Measurements from ENCODE around the gene OR51F1.
"Not testable (repeated sequence)": the region's sequence is repeated elsewhere in the genome, so short reads cannot be mapped to it uniquely, and the experiment has no call there.

Gene OR51F1, protein sequence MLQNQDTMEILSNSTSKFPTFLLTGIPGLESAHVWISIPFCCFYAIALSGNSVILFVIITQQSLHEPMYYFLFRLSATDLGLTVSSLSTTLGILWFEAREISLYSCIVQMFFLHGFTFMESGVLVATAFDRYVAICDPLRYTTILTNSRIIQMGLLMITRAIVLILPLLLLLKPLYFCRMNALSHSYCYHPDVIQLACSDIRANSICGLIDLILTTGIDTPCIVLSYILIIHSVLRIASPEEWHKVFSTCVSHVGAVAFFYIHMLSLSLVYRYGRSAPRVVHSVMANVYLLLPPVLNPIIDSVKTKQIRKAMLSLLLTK

DNA sequence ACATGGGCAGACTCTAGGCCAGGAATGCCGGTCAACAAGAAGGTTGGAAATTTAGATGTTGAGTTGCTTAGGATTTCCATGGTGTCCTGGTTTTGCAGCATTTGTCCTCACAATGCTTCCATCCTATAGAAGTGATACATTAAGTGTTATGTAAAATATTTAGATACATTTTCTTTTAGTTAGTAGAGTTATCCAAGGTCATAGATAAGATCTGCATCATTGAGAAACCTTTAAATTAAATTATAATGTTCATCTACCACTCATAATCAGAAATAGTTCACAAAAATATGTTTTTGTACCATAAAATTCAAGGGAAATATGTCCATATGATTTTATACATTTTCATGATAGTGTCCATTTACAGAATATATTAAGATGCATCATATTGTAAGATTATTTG lies at the start of gene OR51F1:
Gene OR51F1, minus strand, starts transcription at position 101 of the 400 bp plus-strand sequence. Its CDS starts 0 bp downstream, at position 101.
- DNase-seq = no peak

DNA sequence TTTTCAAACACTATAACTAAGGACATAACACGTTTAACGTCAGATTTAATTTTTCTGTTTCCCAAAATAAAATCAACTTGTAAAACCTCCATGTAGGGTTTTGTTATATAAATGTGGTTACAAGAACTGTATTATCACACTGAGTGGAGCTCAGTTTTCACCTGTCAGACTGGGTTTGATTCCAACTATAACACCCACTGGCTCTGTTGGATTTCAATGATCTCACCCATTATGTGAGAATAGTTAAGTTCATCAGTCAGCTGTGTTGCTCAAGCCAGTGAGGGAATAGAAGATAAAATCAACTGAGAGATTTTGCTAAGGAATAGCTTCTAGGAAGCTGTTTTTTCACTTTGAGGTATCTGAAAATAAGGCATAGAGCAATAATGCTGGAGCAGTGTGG lies 39.5 kb upstream of the OR51F1 start:
- no peak for DNase-seq

DNA sequence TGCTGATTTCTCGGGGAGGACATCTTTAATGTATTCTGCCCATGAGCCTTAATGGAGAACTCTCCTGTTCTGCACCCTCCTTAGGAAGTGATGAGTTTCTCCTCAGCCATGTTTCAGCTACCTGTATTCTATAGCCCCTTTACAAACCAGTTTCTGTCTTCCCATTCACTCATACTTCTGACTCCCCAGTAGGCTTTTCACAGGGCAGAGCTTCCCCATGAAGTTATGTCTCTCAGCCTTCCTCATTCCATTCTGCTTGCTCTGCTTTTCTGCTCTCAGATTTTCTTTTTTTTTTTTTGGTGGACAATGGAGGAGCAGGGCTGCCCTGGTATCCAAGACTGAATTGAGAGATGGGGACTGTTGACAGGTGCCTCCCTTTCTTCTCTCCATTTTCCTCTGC lies 38.7 kb upstream of the OR51F1 start:
- DNase-seq = no peak

DNA sequence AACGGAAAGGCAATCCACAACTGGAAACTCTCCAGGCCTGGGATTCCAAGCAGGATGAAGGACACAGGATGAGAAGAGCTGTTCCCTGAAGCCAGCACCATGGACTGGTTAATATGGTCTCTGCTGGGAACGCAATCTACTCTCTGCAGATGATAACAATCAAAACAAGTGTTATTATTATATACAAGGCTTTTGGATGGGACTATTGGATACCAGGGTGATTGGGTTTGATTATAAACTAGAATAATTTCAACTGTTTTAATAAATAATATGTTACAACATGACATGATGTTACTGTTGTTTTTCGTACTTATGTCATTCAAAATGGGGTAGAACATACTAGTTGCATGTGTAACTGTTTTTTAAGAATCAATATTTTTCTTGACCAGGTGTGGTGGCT lies 34.5 kb upstream of the OR51F1 start, which contains the start of gene OR52R1:
Gene OR52R1, minus strand, starts transcription at position 101 of the 400 bp plus-strand sequence. Its CDS starts 0 bp downstream, at position 101.
- DNase-seq = no peak

DNA sequence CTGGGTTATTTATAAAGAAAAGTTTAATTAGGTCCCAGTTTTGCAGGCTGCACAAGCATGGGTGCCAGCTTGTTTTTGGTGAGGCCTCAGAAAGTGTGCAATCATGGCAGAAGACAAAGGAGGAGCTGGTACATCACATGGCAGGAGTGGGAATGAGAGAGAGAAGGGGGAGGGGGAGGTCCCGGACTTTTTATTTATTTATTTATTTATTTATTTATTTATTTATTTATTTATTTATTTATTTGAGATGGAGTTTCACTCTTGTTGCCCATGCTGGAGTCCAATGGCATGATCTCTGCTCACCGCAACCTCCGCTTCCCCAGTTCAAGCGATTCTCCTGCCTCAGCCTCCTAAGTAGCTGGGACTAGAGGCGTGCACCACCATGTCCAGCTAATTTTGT lies 31.6 kb upstream of the OR51F1 start:
- not testable (repeated sequence) for DNase-seq

DNA sequence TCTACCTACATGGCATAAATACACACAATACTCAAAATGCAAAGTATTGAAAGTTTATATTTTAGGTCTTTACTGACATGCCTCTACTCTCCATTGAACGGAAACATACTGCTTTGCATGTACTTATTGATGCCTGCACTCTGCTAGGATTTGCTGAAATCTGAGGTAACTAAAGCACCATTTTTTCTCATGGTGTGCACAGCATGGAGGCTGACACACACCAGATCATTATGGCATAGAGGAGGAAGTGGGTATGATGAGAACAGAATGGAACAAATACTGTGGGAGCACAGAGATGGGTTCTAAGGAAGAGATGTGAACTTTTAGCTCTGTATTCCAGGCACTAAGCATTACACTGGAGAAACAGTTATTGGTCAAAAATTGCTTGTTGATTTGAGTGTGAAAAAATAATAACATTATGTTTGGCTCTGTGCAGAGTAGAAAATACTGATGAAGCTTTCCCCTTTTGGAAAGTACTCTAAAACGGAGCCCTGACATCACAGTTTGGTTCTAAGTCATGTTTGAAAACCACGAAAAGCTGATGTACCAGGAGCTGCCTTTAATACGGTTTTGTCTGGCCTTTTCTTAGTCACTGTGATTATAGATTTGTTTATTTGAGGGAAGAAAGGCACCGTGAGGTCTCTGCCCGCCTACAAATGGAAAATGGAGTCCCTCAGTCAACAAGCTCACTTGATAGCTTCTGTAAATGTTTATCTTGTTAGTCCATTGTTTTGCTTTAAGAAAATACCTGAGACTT lies 28.9 kb upstream of the OR51F1 start:
- DNase-seq = no peak

DNA sequence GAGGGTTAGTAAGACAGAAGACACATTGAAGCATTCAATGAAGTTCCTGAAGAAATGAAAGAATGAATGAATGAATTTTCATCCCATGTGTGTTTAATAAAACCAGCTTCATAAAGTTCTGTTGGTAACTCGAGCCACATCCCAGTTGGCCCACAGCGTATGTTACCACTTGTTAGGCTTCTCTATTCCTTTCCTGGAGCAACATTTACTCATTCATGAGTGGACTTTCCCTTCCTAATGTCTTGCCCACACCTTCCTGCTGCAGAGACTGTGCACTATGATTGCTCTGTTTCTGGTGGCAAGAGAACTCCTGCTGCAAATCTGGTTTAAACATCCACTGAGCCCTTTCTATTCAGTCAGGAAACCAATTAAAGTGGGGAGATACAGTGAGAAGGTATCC lies 27.5 kb upstream of the OR51F1 start:
- DNase-seq = no peak

DNA sequence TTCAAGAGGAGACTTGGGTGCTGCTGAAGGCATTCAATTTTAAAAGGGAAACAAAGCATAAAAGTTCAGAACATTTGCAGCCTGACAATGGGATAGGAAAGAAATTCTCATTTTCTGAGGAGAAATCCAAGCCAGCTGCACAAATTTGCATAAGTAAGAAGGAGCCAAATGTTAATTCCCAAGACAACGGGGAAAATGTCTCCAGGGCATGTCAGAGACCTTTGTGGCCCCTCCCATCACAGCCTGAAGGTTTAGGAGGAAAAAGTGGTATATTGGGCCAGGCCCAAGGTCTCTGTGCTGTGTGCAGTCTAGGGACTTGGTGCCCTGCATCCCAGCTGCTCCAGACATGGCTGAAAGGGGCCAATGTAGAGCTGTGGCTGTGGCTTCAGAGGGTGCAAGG lies 12.7 kb upstream of the OR51F1 start:
- DNase-seq = no peak

DNA sequence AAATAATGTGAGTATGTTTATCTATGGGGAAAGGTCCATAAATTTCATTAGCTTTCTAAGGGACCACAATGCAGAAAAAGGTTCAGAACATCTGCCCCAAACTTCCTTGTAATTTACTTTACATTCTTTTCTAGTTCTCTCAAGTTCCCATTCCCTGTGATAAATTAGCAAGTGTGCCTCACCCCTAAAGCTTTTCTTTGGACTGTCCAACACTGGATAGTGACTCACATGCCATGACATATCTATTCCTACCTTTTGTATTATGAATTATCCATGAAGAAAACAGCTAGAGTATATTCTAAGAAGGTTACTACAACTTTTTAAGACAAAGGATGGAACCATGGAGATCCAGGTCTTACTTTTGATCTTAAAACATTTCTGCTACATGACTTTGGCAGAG lies 1.6 kb downstream of the OR51F1 start:
- no peak for DNase-seq

DNA sequence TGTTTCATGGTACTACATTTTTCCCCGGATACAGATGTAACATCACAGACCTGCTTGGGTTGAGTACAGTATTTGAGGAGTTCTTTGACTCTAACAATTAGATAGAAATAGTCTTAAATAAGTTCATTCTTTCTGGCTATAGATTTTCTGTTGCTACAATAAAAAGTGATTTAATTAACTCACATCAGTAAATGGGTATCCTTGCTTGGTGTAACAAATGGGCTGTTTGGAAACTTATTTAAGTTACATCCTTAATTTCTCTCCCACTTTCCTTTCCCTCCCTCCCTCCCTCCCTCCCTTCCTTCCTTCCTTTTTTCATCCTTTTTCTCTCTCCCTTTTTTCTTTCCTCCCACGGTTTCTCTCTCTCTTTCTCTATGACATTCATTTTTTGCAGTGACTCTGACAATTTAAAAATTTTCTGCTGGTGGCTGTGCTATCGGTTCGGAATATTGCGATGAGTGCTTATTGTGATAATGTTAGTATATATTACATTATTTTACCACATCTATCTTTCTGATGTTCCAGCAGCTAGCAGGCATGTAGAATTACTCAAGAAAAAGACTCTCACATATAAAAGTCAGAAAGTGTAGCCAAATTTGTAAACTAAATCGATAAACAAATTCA lies 3.2 kb downstream of the OR51F1 start:
- DNase-seq = no peak

DNA sequence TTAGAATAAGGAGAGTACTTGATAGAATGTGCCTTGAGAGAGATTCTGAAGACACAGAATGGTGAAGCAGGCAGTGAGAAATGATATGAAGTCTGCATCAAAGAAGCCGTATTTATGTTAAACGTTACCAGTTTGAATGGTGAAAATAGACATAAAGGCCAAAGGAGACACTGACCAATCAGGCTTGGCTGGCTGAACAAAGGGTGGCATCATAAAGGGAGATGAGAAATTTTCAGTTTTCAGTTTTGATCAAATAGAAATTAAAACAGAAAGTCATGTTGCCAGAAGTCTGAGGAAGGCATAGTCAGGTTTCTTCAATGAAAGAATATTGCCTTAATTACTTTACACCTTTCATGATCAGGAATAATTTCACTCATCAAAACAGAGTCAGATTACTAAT lies 6.6 kb downstream of the OR51F1 start:
- DNase-seq = no peak

DNA sequence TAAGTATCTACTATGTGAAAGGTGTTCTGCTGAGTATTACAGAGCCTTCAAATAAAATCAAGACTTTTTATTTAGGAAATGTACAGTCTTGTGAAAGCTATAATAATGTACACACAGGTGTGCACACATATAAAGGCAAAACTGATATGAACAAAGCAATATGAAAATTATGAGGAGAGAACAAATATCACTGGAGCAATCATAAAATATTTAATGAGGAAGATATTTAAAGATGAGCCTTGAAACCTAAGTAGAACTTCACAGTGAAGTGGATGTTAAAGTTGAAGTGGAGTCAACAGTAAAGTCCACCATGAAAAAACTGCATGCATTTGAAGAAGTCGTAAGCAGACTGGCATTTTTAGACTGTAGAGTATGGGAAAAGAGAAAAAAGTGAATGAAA lies 18.5 kb downstream of the OR51F1 start:
- DNase-seq = no peak

DNA sequence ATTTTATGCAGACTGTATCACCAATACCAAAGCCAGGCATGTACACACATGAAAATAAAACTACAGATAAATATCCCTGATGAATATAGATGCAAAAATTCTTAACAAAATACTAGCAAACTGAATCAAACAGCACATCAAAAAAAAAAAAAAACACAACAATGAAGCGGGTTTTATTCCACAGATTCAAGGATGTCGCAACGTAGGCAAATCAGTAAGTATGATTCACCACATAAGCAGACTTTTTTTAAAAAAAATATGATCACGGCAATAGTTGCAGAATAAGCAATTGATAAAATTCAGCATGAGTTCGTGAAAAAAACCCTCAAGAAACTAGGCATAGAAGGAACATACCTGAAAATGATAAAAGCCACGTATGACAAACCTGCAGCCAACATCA lies 21.3 kb downstream of the OR51F1 start:
- no peak for DNase-seq

DNA sequence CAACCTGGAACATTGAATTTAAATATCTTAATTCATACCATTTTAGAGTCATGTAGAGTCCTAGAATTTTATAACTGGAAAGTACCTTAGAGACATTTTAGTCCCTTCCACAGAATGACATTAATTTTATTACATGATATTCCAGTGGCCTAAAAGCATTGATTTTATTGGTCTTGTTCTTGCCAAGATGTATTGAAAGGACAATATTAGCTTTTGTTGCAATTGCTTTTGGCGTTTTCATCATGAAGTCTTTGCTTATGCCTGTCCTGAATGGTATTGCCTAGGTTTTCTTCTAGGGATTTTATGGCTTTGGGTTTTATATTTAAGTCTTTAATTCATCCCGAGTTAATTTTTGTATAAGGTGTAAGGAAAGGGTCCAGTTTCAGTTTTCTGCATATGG lies 29.0 kb downstream of the OR51F1 start:
- no peak for DNase-seq

DNA sequence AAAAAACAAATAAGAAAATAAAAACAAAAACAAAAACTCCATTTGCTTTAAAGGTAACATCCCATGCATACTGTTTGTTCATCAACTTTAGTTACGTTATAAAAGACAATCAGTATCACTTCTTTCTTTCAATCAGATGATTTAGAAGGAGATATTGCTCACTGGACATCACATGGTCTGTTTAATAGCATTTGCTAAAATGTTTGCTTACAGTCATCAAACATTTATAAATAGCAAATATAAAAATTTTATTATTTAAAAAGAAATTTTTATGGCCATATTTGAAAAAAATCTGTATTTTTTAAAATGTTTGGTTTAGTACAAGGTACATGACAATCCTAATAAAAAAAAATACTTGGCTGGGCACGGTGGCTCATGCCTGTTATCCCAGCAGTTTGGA lies 42.6 kb downstream of the OR51F1 start:
- no peak for DNase-seq

DNA sequence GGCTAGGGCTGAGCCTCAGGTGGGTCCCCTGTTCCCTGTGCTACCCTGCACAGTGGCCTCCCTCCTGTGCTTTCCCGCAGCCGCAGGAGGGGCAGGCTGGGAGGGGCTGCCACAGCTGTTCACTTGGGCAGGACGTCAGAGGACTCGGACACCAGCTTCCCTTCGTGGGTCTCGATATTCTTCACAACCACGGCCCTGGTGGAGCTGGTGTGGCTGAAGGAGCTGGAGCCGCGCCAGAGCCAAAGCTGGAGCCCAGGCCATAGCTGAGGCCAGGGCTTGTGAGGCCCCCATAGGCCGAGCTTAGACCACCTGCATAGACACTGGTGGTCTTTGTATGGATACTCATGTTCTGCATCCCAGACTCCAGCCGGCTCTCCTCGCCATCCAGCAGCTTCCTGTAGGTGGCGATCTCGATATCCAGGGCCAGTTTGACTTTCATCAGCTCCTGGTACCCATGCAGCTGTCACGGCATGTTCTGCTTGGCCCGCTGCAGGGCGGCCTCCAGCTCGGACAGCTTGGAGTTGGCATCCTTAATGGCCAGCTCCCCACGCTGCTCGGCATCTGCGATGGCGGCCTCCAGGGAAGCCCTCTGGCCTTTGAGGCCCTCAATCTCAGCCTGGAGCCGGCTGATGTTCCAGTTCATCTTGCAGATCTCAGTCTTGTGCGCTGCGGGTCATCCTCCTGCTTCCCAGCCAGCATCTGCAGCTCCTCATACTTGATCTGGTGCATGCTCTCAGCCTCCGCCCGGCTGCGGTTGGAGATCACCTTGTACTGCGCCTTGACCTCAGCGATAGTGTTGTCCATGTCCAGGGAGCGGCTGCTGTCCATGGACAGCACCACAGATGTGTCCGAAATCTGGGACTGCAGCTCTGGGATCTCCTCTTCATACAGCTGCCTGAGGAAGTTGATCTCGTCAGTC lies 46.9 kb downstream of the OR51F1 start:
- DNase-seq = not testable (repeated sequence)
